Progenitor cell of endocrine pancreas (in vitro differentiated cells): ENCODE measurements around the gene SELENOT. TPM values are rescaled to one million over a fixed set of nuclear protein-coding genes. Genes with fewer than 3 reads are reported as not detected.

Source experiments
- DNase-seq: peaks from one replicate; pipeline ENCODE4 v3.0.0; 2021; ENCODE audit warnings: low spot score; ENCODE audit not compliant: unreplicated experiment
- H3K27ac Mint-ChIP-seq: 2 replicates; pipeline ENCODE4 v1.8.0; 2021; ENCODE audit warnings: mild to moderate bottlenecking, moderate library complexity, mixed read lengths
- H3K27me3 Mint-ChIP-seq: 2 replicates; pipeline ENCODE4 v1.8.0; 2021; ENCODE audit warnings: mixed read lengths
- H3K36me3 Mint-ChIP-seq: 2 replicates; pipeline ENCODE4 v1.8.0; 2022; ENCODE audit warnings: mixed read lengths; ENCODE audit not compliant: insufficient read depth
- H3K4me1 Mint-ChIP-seq: 2 replicates; pipeline ENCODE4 v1.8.0; 2021; ENCODE audit warnings: low read depth, mixed read lengths
- H3K4me3 Mint-ChIP-seq: 2 replicates; pipeline ENCODE4 v1.8.0; 2021; ENCODE audit warnings: low read depth, mild to moderate bottlenecking, moderate library complexity, mixed read lengths
- H3K9me3 Mint-ChIP-seq: 2 replicates; pipeline ENCODE4 v1.8.0; 2021; ENCODE audit warnings: low read depth, mixed read lengths
- total RNA-seq: library from RNA; stranded (reverse); gene quantifications from 2 replicates; pipeline ENCODE4 v1.2.1, GENCODE V29; 2021
- TF ChIP-seq, protein P1 (sequence below): fragments of 200-600 bp; sonication (generic); IDR thresholded peaks from one replicate; pipeline ENCODE4 v1.5.0; 2021; ENCODE audit warnings: antibody characterized with exemption, mild to moderate bottlenecking; ENCODE audit not compliant: unreplicated experiment

Gene SELENOT
- total RNA-seq, 1 donor from 2014 or later, result 68.1 TPM

DNA sequence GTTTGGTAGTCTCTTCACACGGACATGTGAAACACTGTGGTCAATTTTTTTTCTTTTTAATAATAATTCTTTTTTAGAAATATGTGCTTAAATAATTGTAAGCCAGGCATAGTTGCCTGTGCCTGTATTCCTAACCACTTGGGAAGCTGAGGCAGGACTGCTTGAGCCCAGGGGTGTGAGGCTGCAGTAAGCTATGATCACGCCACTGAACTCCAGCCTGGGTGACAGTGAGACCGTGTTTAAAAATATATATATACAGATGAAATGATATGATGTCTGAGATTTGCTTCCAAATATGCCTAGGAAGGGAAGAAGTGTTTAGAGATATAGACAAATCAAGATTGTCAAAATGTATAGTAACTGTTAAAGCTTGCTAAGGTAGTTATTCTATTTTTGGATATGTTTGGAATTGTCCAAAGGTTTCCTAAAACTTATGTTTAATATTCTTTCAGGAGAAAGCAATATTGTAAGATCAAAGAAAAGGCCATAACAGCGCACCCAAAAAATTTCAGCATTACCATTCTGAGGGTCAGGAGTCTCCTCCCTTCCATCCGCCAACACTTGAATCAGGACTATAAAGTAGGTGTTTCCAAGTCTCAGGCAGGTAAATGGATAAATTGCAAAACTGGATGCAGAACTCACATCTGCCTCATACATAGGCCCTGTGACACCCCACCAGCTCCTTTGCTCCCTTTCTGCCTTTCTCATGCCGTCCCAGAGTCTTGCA, 532 bp upstream of the SELENOT start:
- H3K27ac Mint-ChIP-seq, result peak overlapping the region; percentile 99
- no peaks in the 10 kb centered on the region for H3K9me3 Mint-ChIP-seq
- peak overlapping the region; percentile 90 for H3K4me3 Mint-ChIP-seq
- DNase-seq, result no peak
- TF ChIP-seq, protein P1, sequence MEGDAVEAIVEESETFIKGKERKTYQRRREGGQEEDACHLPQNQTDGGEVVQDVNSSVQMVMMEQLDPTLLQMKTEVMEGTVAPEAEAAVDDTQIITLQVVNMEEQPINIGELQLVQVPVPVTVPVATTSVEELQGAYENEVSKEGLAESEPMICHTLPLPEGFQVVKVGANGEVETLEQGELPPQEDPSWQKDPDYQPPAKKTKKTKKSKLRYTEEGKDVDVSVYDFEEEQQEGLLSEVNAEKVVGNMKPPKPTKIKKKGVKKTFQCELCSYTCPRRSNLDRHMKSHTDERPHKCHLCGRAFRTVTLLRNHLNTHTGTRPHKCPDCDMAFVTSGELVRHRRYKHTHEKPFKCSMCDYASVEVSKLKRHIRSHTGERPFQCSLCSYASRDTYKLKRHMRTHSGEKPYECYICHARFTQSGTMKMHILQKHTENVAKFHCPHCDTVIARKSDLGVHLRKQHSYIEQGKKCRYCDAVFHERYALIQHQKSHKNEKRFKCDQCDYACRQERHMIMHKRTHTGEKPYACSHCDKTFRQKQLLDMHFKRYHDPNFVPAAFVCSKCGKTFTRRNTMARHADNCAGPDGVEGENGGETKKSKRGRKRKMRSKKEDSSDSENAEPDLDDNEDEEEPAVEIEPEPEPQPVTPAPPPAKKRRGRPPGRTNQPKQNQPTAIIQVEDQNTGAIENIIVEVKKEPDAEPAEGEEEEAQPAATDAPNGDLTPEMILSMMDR, result no peak
- peaks cover 38% of the 10 kb centered on the region for H3K4me1 Mint-ChIP-seq
- no peaks in the 10 kb centered on the region for H3K27me3 Mint-ChIP-seq
- peaks cover 2% of the 10 kb centered on the region for H3K36me3 Mint-ChIP-seq

GRCh38 chr3:150603980-150604319, 829 bp downstream of the SELENOT start:
- no peak for DNase-seq
- H3K9me3 Mint-ChIP-seq, result no peaks in the 10 kb centered on the region
- H3K4me1 Mint-ChIP-seq, result peaks cover 42% of the 10 kb centered on the region
- peaks cover 4% of the 10 kb centered on the region for H3K36me3 Mint-ChIP-seq
- no peaks in the 10 kb centered on the region for H3K27me3 Mint-ChIP-seq
- TF ChIP-seq, protein P1, result no peak
- H3K4me3 Mint-ChIP-seq, result peak overlapping the region; percentile 90
- H3K27ac Mint-ChIP-seq, result peak overlapping the region; percentile 99

- Mint-ChIP-seq H3K36me3 (peaks cover 4% of the 10 kb centered on the region), H3K9me3 (no peaks in the 10 kb centered on the region), H3K4me1 (peaks cover 29% of the 10 kb centered on the region), H3K27ac (no peak overlapping the region), H3K27me3 (no peaks in the 10 kb centered on the region), H3K4me3 (peak overlapping the region; percentile 33)
- TF ChIP-seq, protein P1, result no peak
- no peak for DNase-seq
These were observed 3.0 kb downstream of the SELENOT start for GRCh38 chr3:150605998-150606641.

- peaks cover 7% of the 10 kb centered on the region for H3K36me3 Mint-ChIP-seq
- H3K27me3 Mint-ChIP-seq, result no peaks in the 10 kb centered on the region
- no peak for DNase-seq
- peaks cover 18% of the 10 kb centered on the region for H3K4me1 Mint-ChIP-seq
- TF ChIP-seq, protein P1, result no peak
- peak overlapping the region; percentile 38 for H3K27ac Mint-ChIP-seq
- H3K4me3 Mint-ChIP-seq, result no peak overlapping the region
- no peaks in the 10 kb centered on the region for H3K9me3 Mint-ChIP-seq
These were observed 4.3 kb downstream of the SELENOT start for GRCh38 chr3:150607267-150608065.

DNA sequence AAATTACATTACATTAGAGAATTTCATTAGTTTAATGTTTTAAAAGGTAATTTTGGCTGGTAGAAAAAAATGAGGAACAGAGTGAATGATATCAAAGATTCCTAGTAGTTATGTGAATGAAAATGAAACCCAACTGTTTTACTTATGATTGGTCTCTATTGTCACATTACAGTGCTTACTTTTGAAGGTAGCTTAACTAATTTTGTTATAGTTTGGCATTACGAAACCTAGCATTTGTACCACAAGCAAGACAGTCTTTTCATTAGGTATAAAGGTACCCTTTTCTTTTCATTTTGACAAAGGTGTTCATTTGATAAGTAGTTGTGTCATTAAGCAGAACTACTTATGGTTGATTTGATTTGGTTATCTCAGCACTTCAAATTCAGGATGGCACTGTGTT, 6.9 kb downstream of the SELENOT start:
- Mint-ChIP-seq H3K27ac (no peak overlapping the region), H3K36me3 (peaks cover 20% of the 10 kb centered on the region), H3K27me3 (no peaks in the 10 kb centered on the region), H3K4me3 (no peak overlapping the region), H3K9me3 (peaks cover 11% of the 10 kb centered on the region), H3K4me1 (peaks cover 14% of the 10 kb centered on the region)
- DNase-seq, result no peak
- TF ChIP-seq, protein P1, result no peak
